Astrocyte (in vitro differentiated cells and primary cell): ENCODE data around the gene TFAP2A.

Source experiments
- EZH2 ChIP-seq: IDR thresholded peaks from 2 replicates; pipeline ENCODE4 v1.6.1; 2012; ENCODE audit warnings: mild to moderate bottlenecking, low read length, inconsistent platforms; ENCODE audit not compliant: insufficient read depth
- TF ChIP-seq, protein P1 (sequence below): IDR thresholded peaks from 2 replicates; pipeline ENCODE4 v1.5.1; 2011; ENCODE audit warnings: low read depth, mild to moderate bottlenecking, inconsistent platforms, low read length, moderate library complexity; ENCODE audit not compliant: insufficient read depth

DNA sequence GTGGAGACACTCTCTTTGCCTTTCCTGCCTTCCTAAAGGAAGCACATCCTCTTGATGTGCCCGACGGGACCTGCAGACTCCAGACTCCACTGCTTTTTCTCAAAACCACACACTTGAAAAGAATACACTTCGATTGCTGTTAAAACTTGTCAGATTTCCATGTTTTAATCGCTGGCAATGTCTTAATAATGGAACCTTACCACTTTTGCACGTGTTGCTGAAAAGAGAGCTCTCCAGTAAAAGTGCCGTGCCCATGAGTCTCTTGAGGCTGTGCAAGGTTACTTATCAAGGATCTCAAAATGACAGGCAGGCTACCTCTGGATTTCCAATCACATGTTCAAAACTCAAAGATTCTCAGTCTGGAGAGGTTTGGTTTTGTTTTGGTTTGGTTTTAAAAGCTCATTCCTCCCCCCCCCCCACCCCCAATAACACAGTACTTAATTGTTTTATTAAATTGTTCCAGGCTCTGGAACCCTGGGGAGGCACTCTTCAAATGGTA, 12.0 kb upstream of the TFAP2A start:
- TF ChIP-seq, protein P1, sequence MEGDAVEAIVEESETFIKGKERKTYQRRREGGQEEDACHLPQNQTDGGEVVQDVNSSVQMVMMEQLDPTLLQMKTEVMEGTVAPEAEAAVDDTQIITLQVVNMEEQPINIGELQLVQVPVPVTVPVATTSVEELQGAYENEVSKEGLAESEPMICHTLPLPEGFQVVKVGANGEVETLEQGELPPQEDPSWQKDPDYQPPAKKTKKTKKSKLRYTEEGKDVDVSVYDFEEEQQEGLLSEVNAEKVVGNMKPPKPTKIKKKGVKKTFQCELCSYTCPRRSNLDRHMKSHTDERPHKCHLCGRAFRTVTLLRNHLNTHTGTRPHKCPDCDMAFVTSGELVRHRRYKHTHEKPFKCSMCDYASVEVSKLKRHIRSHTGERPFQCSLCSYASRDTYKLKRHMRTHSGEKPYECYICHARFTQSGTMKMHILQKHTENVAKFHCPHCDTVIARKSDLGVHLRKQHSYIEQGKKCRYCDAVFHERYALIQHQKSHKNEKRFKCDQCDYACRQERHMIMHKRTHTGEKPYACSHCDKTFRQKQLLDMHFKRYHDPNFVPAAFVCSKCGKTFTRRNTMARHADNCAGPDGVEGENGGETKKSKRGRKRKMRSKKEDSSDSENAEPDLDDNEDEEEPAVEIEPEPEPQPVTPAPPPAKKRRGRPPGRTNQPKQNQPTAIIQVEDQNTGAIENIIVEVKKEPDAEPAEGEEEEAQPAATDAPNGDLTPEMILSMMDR = no peak
- no peak for TF ChIP-seq EZH2
